Activated naive CD4-positive, alpha-beta T cell treated with anti-CD3 and anti-CD28 coated beads, Interleukin-2, amount 10 ng/mL, durations not matched to agents 7 days and 5 days (primary cell): ENCODE measurements around the gene FNDC3B.

Source experiments
- CTCF ChIA-PET: fragments of 350-600 bp; sonication (Branson Sonifier 250); formaldehyde crosslinking; loops from one replicate; lab custom pipeline; 2021; ENCODE audit warnings: antibody characterized with exemption; lab: Charles Lee
- DNase-seq: peaks from one replicate; pipeline ENCODE4 v3.0.0-alpha.2; 2020
- H3K27ac Mint-ChIP-seq: one replicate; pipeline ENCODE4 v1.8.0; 2021; ENCODE audit warnings: mild to moderate bottlenecking, moderate library complexity, mixed read lengths
- H3K27me3 Mint-ChIP-seq: one replicate; pipeline ENCODE4 v1.8.0; 2021; ENCODE audit warnings: mild to moderate bottlenecking, mixed read lengths
- H3K36me3 Mint-ChIP-seq: one replicate; pipeline ENCODE4 v1.8.0; 2021; ENCODE audit warnings: mixed read lengths
- H3K4me1 Mint-ChIP-seq: one replicate; pipeline ENCODE4 v1.8.0; 2021; ENCODE audit warnings: mixed read lengths
- H3K4me3 Mint-ChIP-seq: one replicate; pipeline ENCODE4 v1.8.0; 2021; ENCODE audit warnings: mild to moderate bottlenecking, moderate library complexity, mixed read lengths
- H3K9me3 Mint-ChIP-seq: one replicate; pipeline ENCODE4 v1.8.0; 2021; ENCODE audit warnings: mixed read lengths

The FNDC3B gene

DNA sequence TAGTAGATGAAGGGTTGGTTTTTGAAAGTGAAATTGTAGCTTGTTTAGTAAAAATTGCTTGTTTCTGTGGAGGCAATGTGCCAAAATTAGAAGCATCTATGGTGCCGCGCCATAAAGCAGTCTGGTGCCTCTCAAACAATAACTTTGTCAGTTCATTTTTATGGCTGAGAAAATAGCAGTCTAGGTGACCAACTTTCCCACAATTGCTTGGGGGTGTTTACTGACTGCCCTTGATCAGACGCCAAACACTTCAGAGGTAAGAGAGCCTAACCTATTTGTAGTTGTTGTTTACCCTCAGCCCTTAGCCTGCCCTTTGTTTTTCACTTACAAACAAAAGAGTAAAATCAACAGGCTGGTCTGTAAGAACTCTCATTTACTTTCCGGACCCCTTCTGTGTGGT is 174.5 kb downstream of the FNDC3B start:
- no peak for DNase-seq
- Mint-ChIP-seq H3K4me1 (no peaks in the 10 kb centered on the region), H3K36me3 (no peaks in the 10 kb centered on the region), H3K27ac (no peak overlapping the region), H3K9me3 (no peaks in the 10 kb centered on the region), H3K4me3 (no peak overlapping the region), H3K27me3 (no peaks in the 10 kb centered on the region)
- CTCF ChIA-PET, result interaction anchor here (0.6 kb wide), 2 partner anchors 172 to 849 kb away, joined by 3 read pairs; no protein-coding TSS in a partner anchor

GRCh38 chr3:172216267-172216666 is 176.9 kb downstream of the FNDC3B start:
- H3K9me3 Mint-ChIP-seq, result no peaks in the 10 kb centered on the region
- no peak for DNase-seq
- no peak overlapping the region for H3K27ac Mint-ChIP-seq
- CTCF ChIA-PET, result interaction anchor here (1.1 kb wide), 1 partner anchor 11 kb away, joined by 3 read pairs; no protein-coding TSS in a partner anchor
- H3K36me3 Mint-ChIP-seq, result no peaks in the 10 kb centered on the region
- no peaks in the 10 kb centered on the region for H3K4me1 Mint-ChIP-seq
- no peak overlapping the region for H3K4me3 Mint-ChIP-seq
- H3K27me3 Mint-ChIP-seq, result no peaks in the 10 kb centered on the region

- Mint-ChIP-seq H3K4me3 (no peak overlapping the region), H3K27ac (no peak overlapping the region), H3K36me3 (no peaks in the 10 kb centered on the region), H3K4me1 (no peaks in the 10 kb centered on the region), H3K9me3 (no peaks in the 10 kb centered on the region), H3K27me3 (no peaks in the 10 kb centered on the region)
- DNase-seq, result no peak
- CTCF ChIA-PET, result interaction anchor here (1.1 kb wide), 1 partner anchor 11 kb away, joined by 3 read pairs; no protein-coding TSS in a partner anchor
Observed at GRCh38 chr3:172216911-172217310, 177.5 kb downstream of the FNDC3B start.

- Mint-ChIP-seq H3K4me1 (no peaks in the 10 kb centered on the region), H3K4me3 (no peak overlapping the region), H3K27me3 (no peaks in the 10 kb centered on the region), H3K36me3 (no peaks in the 10 kb centered on the region), H3K9me3 (no peaks in the 10 kb centered on the region), H3K27ac (no peak overlapping the region)
- DNase-seq, result no peak
- CTCF ChIA-PET, result no interaction called here
Observed at GRCh38 chr3:172217877-172218276, 178.5 kb downstream of the FNDC3B start.

DNA sequence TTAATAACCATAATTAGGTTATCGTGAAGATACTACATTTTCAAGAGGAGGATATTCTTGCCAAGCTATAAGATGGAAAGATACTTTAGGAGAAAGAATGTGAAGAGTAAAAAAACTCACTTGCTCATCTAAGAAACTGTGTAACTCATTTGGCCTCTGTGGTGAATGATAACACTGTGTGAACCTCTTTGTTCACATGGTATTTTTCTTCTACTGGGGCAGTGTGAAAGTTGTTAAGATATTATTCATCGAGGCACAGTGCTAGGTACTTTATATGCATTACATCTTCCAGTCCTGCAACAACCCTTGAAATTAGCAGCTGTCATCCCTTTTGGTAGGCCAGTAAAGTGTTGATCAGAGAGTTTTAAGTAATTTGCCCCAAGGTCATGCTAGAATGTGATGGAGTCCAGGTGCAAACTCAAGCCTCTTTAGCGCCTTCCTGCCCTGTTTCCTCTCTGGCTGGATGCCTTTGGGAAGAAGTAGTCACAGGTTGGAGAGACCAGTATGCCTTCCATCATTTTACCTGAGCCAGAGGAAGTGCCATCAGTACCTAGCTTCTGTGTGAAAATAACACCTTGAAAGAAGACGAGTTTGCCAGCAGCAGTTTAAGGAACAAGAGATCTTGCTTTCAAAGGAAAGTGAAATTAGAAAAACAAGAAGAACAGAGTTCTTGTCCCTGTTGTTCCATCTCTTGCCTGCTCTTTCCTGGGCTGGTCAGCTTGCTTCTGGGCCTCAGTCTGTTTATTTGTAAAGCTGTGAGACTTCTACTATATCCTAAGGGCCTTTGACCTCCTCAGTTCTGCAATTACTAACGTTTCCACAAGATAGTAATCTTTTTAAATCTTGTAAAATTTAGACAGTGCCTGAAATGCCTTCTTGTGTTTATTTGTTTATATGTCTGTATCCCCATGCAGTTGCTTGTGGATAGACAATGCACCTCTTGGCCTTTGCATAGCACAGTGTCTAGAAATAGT is 179.3 kb downstream of the FNDC3B start:
- no peak for DNase-seq
- no peaks in the 10 kb centered on the region for H3K9me3 Mint-ChIP-seq
- no peak overlapping the region for H3K27ac Mint-ChIP-seq
- CTCF ChIA-PET, result no interaction called here
- H3K27me3 Mint-ChIP-seq, result no peaks in the 10 kb centered on the region
- no peak overlapping the region for H3K4me3 Mint-ChIP-seq
- H3K36me3 Mint-ChIP-seq, result no peaks in the 10 kb centered on the region
- H3K4me1 Mint-ChIP-seq, result no peaks in the 10 kb centered on the region

DNA sequence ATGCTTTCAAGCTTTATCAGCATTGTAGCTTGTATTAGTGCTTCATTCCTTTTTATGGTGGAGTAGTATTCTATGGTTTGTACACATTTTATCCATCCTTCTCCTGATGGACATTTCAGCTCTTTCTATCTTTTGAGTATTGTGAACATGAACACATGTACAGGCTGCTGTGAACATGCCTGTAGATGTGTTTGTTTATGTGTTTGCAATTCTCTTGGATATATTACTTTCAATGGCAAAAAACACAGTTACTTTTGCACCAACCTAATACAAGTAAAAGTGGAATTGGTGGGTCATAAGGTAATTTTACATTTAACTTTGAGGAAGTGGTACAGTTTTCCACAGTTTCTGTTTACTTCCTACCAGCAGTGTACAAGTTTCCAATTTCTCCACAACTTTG is 180.4 kb downstream of the FNDC3B start:
- no peaks in the 10 kb centered on the region for H3K4me1 Mint-ChIP-seq
- H3K27me3 Mint-ChIP-seq, result no peaks in the 10 kb centered on the region
- no peak overlapping the region for H3K27ac Mint-ChIP-seq
- CTCF ChIA-PET, result no interaction called here
- no peak for DNase-seq
- H3K4me3 Mint-ChIP-seq, result no peak overlapping the region
- H3K36me3 Mint-ChIP-seq, result no peaks in the 10 kb centered on the region
- H3K9me3 Mint-ChIP-seq, result no peaks in the 10 kb centered on the region

- CTCF ChIA-PET, result no interaction called here
- Mint-ChIP-seq H3K4me3 (no peak overlapping the region), H3K4me1 (no peaks in the 10 kb centered on the region), H3K36me3 (no peaks in the 10 kb centered on the region), H3K27me3 (no peaks in the 10 kb centered on the region), H3K9me3 (no peaks in the 10 kb centered on the region), H3K27ac (no peak overlapping the region)
- no peak for DNase-seq
Observed at GRCh38 chr3:172221547-172221946, 182.2 kb downstream of the FNDC3B start.

GRCh38 chr3:172222478-172223071 is 183.2 kb downstream of the FNDC3B start:
- Mint-ChIP-seq H3K27ac (no peak overlapping the region), H3K4me1 (no peaks in the 10 kb centered on the region), H3K36me3 (no peaks in the 10 kb centered on the region), H3K9me3 (no peaks in the 10 kb centered on the region), H3K27me3 (no peaks in the 10 kb centered on the region), H3K4me3 (no peak overlapping the region)
- no peak for DNase-seq
- CTCF ChIA-PET, result interaction anchor here (0.9 kb wide), 1 partner anchor 16 kb away, joined by 3 read pairs; no protein-coding TSS in a partner anchor

DNA sequence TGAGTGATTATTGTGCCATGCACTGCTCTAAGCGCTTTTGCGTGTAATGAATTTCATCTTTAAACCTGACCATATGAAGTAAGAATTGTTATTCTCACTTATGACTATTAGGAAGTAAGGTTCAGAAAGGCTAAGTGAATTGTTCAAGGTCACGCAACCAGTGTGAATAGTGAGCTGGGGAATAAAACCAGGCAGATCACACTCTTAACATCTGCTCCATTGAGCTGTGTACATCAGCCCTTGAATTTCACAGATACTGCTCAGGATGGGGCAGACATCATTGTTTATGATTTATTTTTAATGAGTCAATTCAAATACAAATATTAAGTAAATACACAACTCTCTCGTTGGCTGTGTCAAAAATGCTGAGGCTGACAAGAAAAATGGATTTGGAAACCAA is 184.5 kb downstream of the FNDC3B start:
- H3K4me1 Mint-ChIP-seq, result no peaks in the 10 kb centered on the region
- no peak for DNase-seq

DNA sequence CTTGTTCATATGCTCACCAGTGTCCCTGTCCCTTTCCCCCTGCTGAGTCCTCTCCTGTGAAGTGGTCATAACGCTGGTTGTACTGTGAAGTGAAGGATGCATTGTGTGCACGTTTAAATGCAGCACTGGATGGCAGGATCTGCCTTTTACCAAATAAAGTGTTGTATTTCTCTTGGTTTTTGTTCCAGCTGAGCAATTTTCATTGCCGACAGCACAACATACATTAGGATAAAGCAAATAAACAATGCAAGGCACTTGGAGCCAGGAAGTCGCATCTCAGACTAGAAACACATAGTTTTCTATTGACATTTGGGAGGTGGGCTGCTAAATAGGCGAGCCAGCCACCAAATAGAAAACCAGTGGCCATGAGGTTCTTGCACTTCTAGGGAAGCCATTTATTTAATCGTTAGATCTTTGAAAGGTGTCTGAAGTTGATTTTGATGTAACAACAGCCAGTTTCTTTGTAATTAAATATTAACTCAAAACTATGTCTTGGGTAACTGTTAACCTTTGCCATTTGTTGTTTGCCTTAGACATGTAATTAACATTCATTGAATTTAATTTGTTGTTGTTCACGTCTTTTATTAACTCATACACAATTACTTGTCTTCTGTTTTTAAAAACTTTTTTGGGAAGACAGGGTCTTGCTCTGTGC is 185.3 kb downstream of the FNDC3B start:
- no peak for DNase-seq
- CTCF ChIA-PET, result no interaction called here
- Mint-ChIP-seq H3K36me3 (no peaks in the 10 kb centered on the region), H3K4me3 (no peak overlapping the region), H3K9me3 (no peaks in the 10 kb centered on the region), H3K4me1 (no peaks in the 10 kb centered on the region), H3K27ac (no peak overlapping the region), H3K27me3 (no peaks in the 10 kb centered on the region)

More for the DNA sequence above, 184.5 kb downstream of the FNDC3B start:
- no peak overlapping the region for H3K27ac Mint-ChIP-seq
- H3K4me3 Mint-ChIP-seq, result no peak overlapping the region
- CTCF ChIA-PET, result no interaction called here
- no peaks in the 10 kb centered on the region for H3K27me3 Mint-ChIP-seq
- H3K36me3 Mint-ChIP-seq, result no peaks in the 10 kb centered on the region
- no peaks in the 10 kb centered on the region for H3K9me3 Mint-ChIP-seq

GRCh38 chr3:172225215-172225707 is 185.9 kb downstream of the FNDC3B start:
- Mint-ChIP-seq H3K4me3 (no peak overlapping the region), H3K4me1 (no peaks in the 10 kb centered on the region), H3K9me3 (no peaks in the 10 kb centered on the region), H3K27me3 (no peaks in the 10 kb centered on the region), H3K27ac (no peak overlapping the region), H3K36me3 (no peaks in the 10 kb centered on the region)
- CTCF ChIA-PET, result no interaction called here
- DNase-seq, result no peak

DNA sequence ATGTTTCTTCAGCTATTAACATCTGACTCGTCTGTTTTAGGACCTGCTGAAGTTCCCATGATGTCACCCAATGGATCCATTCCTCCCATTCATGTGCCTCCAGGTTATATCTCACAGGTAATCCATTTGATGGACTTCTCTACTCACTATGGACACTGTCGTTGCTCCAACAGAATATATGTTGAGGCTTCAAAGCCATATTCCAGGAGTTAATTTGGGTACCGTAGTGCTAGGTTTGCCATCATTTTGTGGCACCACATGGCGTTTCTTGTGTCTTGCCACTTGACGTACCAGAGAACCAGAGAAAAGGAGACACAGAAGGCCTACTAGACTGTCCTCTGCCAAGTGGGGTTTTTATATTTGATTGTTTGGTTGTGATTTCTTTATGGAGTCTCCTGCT is 187.5 kb downstream of the FNDC3B start:
- DNase-seq, result no peak
- Mint-ChIP-seq H3K9me3 (no peaks in the 10 kb centered on the region), H3K4me1 (no peaks in the 10 kb centered on the region), H3K36me3 (no peaks in the 10 kb centered on the region), H3K4me3 (no peak overlapping the region), H3K27ac (no peak overlapping the region), H3K27me3 (no peaks in the 10 kb centered on the region)
- CTCF ChIA-PET, result interaction anchor here (0.7 to 1.0 kb wide), 3 partner anchors 11 to 450 kb away, joined by 3 to 4 read pairs (median 3); no protein-coding TSS in a partner anchor

- CTCF ChIA-PET, result interaction anchor here (0.9 to 1.0 kb wide), 2 partner anchors 11 to 449 kb away, joined by 3 to 4 read pairs; no protein-coding TSS in a partner anchor
- no peaks in the 10 kb centered on the region for H3K9me3 Mint-ChIP-seq
- H3K27ac Mint-ChIP-seq, result no peak overlapping the region
- H3K4me1 Mint-ChIP-seq, result no peaks in the 10 kb centered on the region
- DNase-seq, result no peak
- no peaks in the 10 kb centered on the region for H3K27me3 Mint-ChIP-seq
- no peak overlapping the region for H3K4me3 Mint-ChIP-seq
- H3K36me3 Mint-ChIP-seq, result no peaks in the 10 kb centered on the region
Observed at GRCh38 chr3:172227340-172228035, 188.1 kb downstream of the FNDC3B start.
